ENCODE results near the gene SYT3. TPM values are rescaled to one million over a fixed set of nuclear protein-coding genes. Genes with fewer than 3 reads are reported as not detected.
"Not testable (repeated sequence)": the region's sequence is repeated elsewhere in the genome, so short reads cannot be mapped to it uniquely, and the experiment has no call there.

SYT3 gene
- total RNA-seq, 4 donors from 2014 or later, result 0.29 to 0.49 (median 0.42) TPM; not detected in 1

- 91% methylated on average over 31 to 40 of the region's 44 CpGs for WGBS, 2 donors
- no peak for TF ChIP-seq CTCF (IDR thresholded peaks at IDR 0.05)
- TF ChIP-seq POLR2A (IDR thresholded peaks at IDR 0.05), result no peak
- DNase-seq (ENCODE audit: low spot score in 2 of 2), result no peak
- H3K4me3 ChIP-seq (ENCODE audit: low read depth, poor library complexity, severe bottlenecking), result no peak overlapping the region
- intact Hi-C loops (cut with DNase I; ENCODE audit: low total_unique reads), result no loop called here
These were observed 14.6 kb downstream of the SYT3 start for GRCh38 chr19:50624949-50625600.

- H3K4me3 ChIP-seq (ENCODE audit: low read depth, poor library complexity, severe bottlenecking); intact Hi-C loops (cut with DNase I; ENCODE audit: low total_unique reads); DNase-seq (ENCODE audit: low spot score in 2 of 2): not testable (repeated sequence)
- WGBS, 2 donors, result 67 to 90% methylated on average over 4 of the region's 5 CpGs
These were observed 19.2 kb downstream of the SYT3 start for GRCh38 chr19:50620394-50620906.

GRCh38 chr19:50619184-50619583, 20.5 kb downstream of the SYT3 start:
- WGBS, 2 donors, result 76 to 86% methylated on average over 5 of the region's 5 CpGs
- intact Hi-C loops (cut with DNase I; ENCODE audit: low total_unique reads); DNase-seq (ENCODE audit: low spot score in 2 of 2); H3K4me3 ChIP-seq (ENCODE audit: low read depth, poor library complexity, severe bottlenecking): not testable (repeated sequence)

- 77 to 86% methylated on average over 4 of the region's 5 CpGs for WGBS, 2 donors
- H3K4me3 ChIP-seq (ENCODE audit: low read depth, poor library complexity, severe bottlenecking); intact Hi-C loops (cut with DNase I; ENCODE audit: low total_unique reads): not testable (repeated sequence)
- DNase-seq (ENCODE audit: low spot score in 2 of 2), result peak in 1 of 2 donors; percentile 25
These were observed 21.3 kb downstream of the SYT3 start for GRCh38 chr19:50618379-50618778.

GRCh38 chr19:50612504-50613404, 26.9 kb downstream of the SYT3 start:
- peak in 1 of 2 donors; percentile 21 for DNase-seq (ENCODE audit: low spot score in 2 of 2)

GRCh38 chr19:50607874-50608785, 31.6 kb downstream of the SYT3 start:
- DNase-seq (ENCODE audit: low spot score in 2 of 2), result peak; percentile 28 to 76
- H3K4me3 ChIP-seq (ENCODE audit: low read depth, poor library complexity, severe bottlenecking), result no peak overlapping the region
- intact Hi-C loops (cut with DNase I; ENCODE audit: low total_unique reads), result no loop called here
- WGBS, 2 donors, result 14 to 18% methylated on average over 48 to 56 of the region's 56 CpGs
- TF ChIP-seq POLR2A (IDR thresholded peaks at IDR 0.05), result no peak
- no peak for TF ChIP-seq CTCF (IDR thresholded peaks at IDR 0.05)

More at GRCh38 chr19:50612504-50613404, 26.9 kb downstream of the SYT3 start:
- H3K4me3 ChIP-seq (ENCODE audit: low read depth, poor library complexity, severe bottlenecking); intact Hi-C loops (cut with DNase I; ENCODE audit: low total_unique reads): not testable (repeated sequence)
- WGBS, 2 donors, result 64 to 69% methylated on average over 11 of the region's 11 CpGs

GRCh38 chr19:50607388-50607787, 32.3 kb downstream of the SYT3 start:
- WGBS, 2 donors, result 62% methylated on average over 20 of the region's 20 CpGs
- no peak overlapping the region for H3K4me3 ChIP-seq (ENCODE audit: low read depth, poor library complexity, severe bottlenecking)
- TF ChIP-seq CTCF (IDR thresholded peaks at IDR 0.05), result no peak
- no peak for TF ChIP-seq POLR2A (IDR thresholded peaks at IDR 0.05)
- intact Hi-C loops (cut with DNase I; ENCODE audit: low total_unique reads), result no loop called here
- peak in 1 of 2 donors; percentile 56 for DNase-seq (ENCODE audit: low spot score in 2 of 2)

GRCh38 chr19:50606059-50606836, 33.4 kb downstream of the SYT3 start:
- intact Hi-C loops (cut with DNase I; ENCODE audit: low total_unique reads); H3K4me3 ChIP-seq (ENCODE audit: low read depth, poor library complexity, severe bottlenecking): not testable (repeated sequence)
- WGBS, 2 donors, result 31 to 47% methylated on average over 47 to 51 of the region's 58 CpGs
- DNase-seq (ENCODE audit: low spot score in 2 of 2), result peak in 1 of 2 donors; percentile 36

- WGBS, 2 donors, result 46 to 55% methylated on average over 34 to 45 of the region's 56 CpGs
- H3K4me3 ChIP-seq (ENCODE audit: low read depth, poor library complexity, severe bottlenecking); intact Hi-C loops (cut with DNase I; ENCODE audit: low total_unique reads): not testable (repeated sequence)
- peak in 1 of 2 donors; percentile 54 for DNase-seq (ENCODE audit: low spot score in 2 of 2)
These were observed 35.2 kb downstream of the SYT3 start for GRCh38 chr19:50604264-50605073.

Data from lower leg skin (tissue), 4 donors.